Panc1 (cell line): ENCODE measurements around the gene NKAIN2. TPM values are rescaled to one million over a fixed set of nuclear protein-coding genes. Genes with fewer than 3 reads are reported as not detected.

Experiments used
- ATAC-seq: fragments of 200-7000 bp; cut with Tn5 transposase; 2 replicates; pipeline ENCODE4 v1.9.1; 2020; ENCODE audit warnings: mild to moderate bottlenecking, moderate library complexity
- BruUV-seq: library from RNA; stranded (reverse); fragments of 400-500 nt; replicated peaks from 2 replicates; lab custom pipeline; 2021; lab: Mats Ljungman, UMichigan
- CTCF ChIA-PET: fragments of 300-600 bp; sonication (Branson Sonifier 250); formaldehyde crosslinking; loops from one replicate; lab custom pipeline; 2022; ENCODE audit warnings: antibody characterized with exemption; lab: Charles Lee
- POLR2A ChIA-PET: fragments of 300-600 bp; sonication (Branson Sonifier 250); formaldehyde crosslinking; loops from one replicate; lab custom pipeline; 2022; ENCODE audit warnings: antibody characterized with exemption; lab: Charles Lee
- DNase-seq: peaks from one replicate; pipeline ENCODE4 v3.0.0-alpha.2; 2010; ENCODE audit warnings: low read depth, low spot score
- H3K27ac ChIP-seq: 2 replicates; pipeline ENCODE4 v1.5.1; 2011; ENCODE audit warnings: mild to moderate bottlenecking, low read length, inconsistent platforms
- H3K27me3 ChIP-seq: fragments of 200-500 bp; sonication (Bioruptor generic); 2 replicates; pipeline ENCODE4 v1.6.0; 2014; ENCODE audit warnings: low read length, inconsistent platforms; ENCODE audit not compliant: control insufficient read depth, insufficient read depth
- H3K36me3 ChIP-seq: fragments of 200-500 bp; sonication (Bioruptor generic); 2 replicates; pipeline ENCODE4 v1.5.1; 2014; ENCODE audit warnings: inconsistent platforms, mild to moderate bottlenecking, low read length, moderate library complexity; ENCODE audit not compliant: control insufficient read depth, insufficient read depth
- H3K4me1 ChIP-seq: 2 replicates; pipeline ENCODE4 v1.5.1; 2011; ENCODE audit warnings: inconsistent platforms, mild to moderate bottlenecking, low read length, moderate library complexity; ENCODE audit not compliant: control insufficient read depth, insufficient read depth
- H3K4me3 ChIP-seq, 2 experiments: 2 replicates each; pipeline ENCODE4 v1.5.1; 2011 to 2012; ENCODE audit warnings: low read depth in 2 of 2, low read length in 2 of 2, mild to moderate bottlenecking in 2 of 2, inconsistent platforms in 1 of 2, moderate library complexity in 1 of 2
- H3K9me3 ChIP-seq: fragments of 200-500 bp; sonication (Bioruptor generic); 2 replicates; pipeline ENCODE4 v1.5.1; 2014; ENCODE audit warnings: low read depth, mild to moderate bottlenecking, inconsistent platforms, low read length, moderate library complexity; ENCODE audit not compliant: control insufficient read depth, insufficient read depth
- CTCF ChIP-seq: fragments of 450-650 bp; IDR thresholded peaks from 2 replicates; pipeline ENCODE4 v1.5.1; 2017; ENCODE audit warnings: mild to moderate bottlenecking
- POLR2AphosphoS5 ChIP-seq: IDR thresholded peaks from 2 replicates; pipeline ENCODE4 v1.6.1; 2012; ENCODE audit warnings: mild to moderate bottlenecking, low read depth, low read length, moderate library complexity
- REST ChIP-seq, 2 experiments: IDR thresholded peaks; 2 replicates each; pipeline ENCODE4 v1.6.1; 2011 to 2012; ENCODE audit warnings: low read depth in 2 of 2, control low read depth in 1 of 2, low read length in 1 of 2, mild to moderate bottlenecking in 1 of 2, moderate library complexity in 1 of 2; ENCODE audit not compliant: insufficient read depth in 1 of 2
- SIN3A ChIP-seq: IDR thresholded peaks from 2 replicates; pipeline ENCODE4 v1.6.1; 2012; ENCODE audit warnings: low read depth, mild to moderate bottlenecking, low read length, moderate library complexity, borderline replicate concordance; ENCODE audit not compliant: insufficient read depth
- TCF7L2 ChIP-seq: IDR thresholded peaks from 2 replicates; pipeline ENCODE4 v1.6.1; 2011; ENCODE audit warnings: mild to moderate bottlenecking, low read depth, low read length, inconsistent platforms
- in situ Hi-C: cut with HindIII; loops from 2 replicates; pipeline ENCODE4 v1.10.0; 2016; ENCODE audit warnings: low sequenced_read_pairs, low pct_unique_long_range_greater_than_20kb
- intact Hi-C: fragments of 100-400 bp; cut with micrococcal nuclease; formaldehyde crosslinking; loops from one replicate; pipeline ENCODE4 v1.10.0; 2022; ENCODE audit not compliant: unreplicated experiment
- total RNA-seq: library from RNA; stranded (reverse); gene quantifications from one replicate; pipeline ENCODE4 v1.2.1, GENCODE V29; 2021; ENCODE audit not compliant: unreplicated experiment

Gene NKAIN2
- total RNA-seq, 1 experiment from 2014 or later: 2.6 TPM

GRCh38 chr6:124487623-124488431 lies 684.2 kb downstream of the NKAIN2 start:
- DNase-seq: peak; percentile 65
- peak; percentile 98 for ATAC-seq
- Histone ChIP-seq H3K9me3 (peaks cover 8% of the 10 kb centered on the region), H3K4me1 (no peaks in the 10 kb centered on the region), H3K27me3 (no peaks in the 10 kb centered on the region), H3K36me3 (no peaks in the 10 kb centered on the region), H3K27ac (peak overlapping the region; percentile 71), H3K4me3 (no peak overlapping the region)
- CTCF ChIA-PET: no interaction called here
- in situ Hi-C loops (no loop called here), intact Hi-C loops (loop anchor here (5.0 kb wide), 1 partner anchor 49 kb away; no protein-coding TSS in a partner anchor)
- POLR2A ChIA-PET: no interaction called here
- no TSS peak for BruUV-seq
- TF ChIP-seq CTCF (no peak), POLR2AphosphoS5 (peak; percentile 43; the same call in 1 of the 2 replicates), TCF7L2 (no peak), REST (IDR thresholded peaks at IDR 0.05; ENCODE audit: insufficient read depth in 1 of 2, low read depth in 2 of 2, low read length in 1 of 2) (no peak), SIN3A (no peak)

- TF ChIP-seq REST (IDR thresholded peaks at IDR 0.05; ENCODE audit: insufficient read depth in 1 of 2, low read depth in 2 of 2, low read length in 1 of 2) (no peak), CTCF (no peak), TCF7L2 (no peak), SIN3A (no peak)
- Histone ChIP-seq H3K36me3 (no peaks in the 10 kb centered on the region), H3K4me3 (no peak overlapping the region), H3K4me1 (peaks cover 3% of the 10 kb centered on the region; the same call in 1 of the 2 replicates), H3K9me3 (peaks cover 4% of the 10 kb centered on the region; the same call in 1 of the 2 replicates), H3K27ac (peak overlapping the region; percentile 58; the same call in 1 of the 2 replicates), H3K27me3 (no peaks in the 10 kb centered on the region)
- POLR2A ChIA-PET: interaction anchor here (0.6 kb wide), 3 partner anchors 36 to 680 kb away, joined by 7 to 11 read pairs (median 9); no protein-coding TSS in a partner anchor
- ATAC-seq (no peak), DNase-seq (no peak)
- CTCF ChIA-PET: interaction anchor here (0.7 kb wide), 1 partner anchor 13 kb away, joined by 5 read pairs; no protein-coding TSS in a partner anchor
- in situ Hi-C loops: no loop called here
- intact Hi-C loops: no loop called here
- BruUV-seq: no TSS peak
Observed at GRCh38 chr6:124490122-124490521, 686.5 kb downstream of the NKAIN2 start.
